Renal cortex interstitium (tissue), 11 donors: ENCODE measurements around the gene CHD2. TPM values are rescaled to one million over a fixed set of nuclear protein-coding genes. Genes with fewer than 3 reads are reported as not detected.

Experiments used
- DNase-seq, 11 donors: peaks; one replicate each; pipeline ENCODE4 v3.0.0-alpha.2; 2013; ENCODE audit warnings: low read depth in 9 of 11, low spot score in 4 of 11; ENCODE audit errors: extremely low read depth in 1 of 11
- polyA plus RNA-seq, 3 donors: library from polyadenylated mRNA; unstranded; fragments of 120-200 nt; gene quantifications; one replicate each; pipeline ENCODE4 v1.2.1, GENCODE V29; 2013; ENCODE audit not compliant: insufficient read length in 3 of 3

CHD2 gene
- polyA plus RNA-seq, 3 donors, result 112 to 146 (median 122) TPM

- no peak for DNase-seq
Measured at GRCh38 chr15:92920595-92921161, 20.6 kb downstream of the CHD2 start.

- no peak for DNase-seq
Measured at GRCh38 chr15:92921215-92922131, 21.3 kb downstream of the CHD2 start.

- no peak for DNase-seq
Measured at GRCh38 chr15:92922418-92923002, 22.4 kb downstream of the CHD2 start.

- no peak for DNase-seq
Measured at GRCh38 chr15:92924216-92924615, 24.1 kb downstream of the CHD2 start.

- no peak for DNase-seq
Measured at GRCh38 chr15:92925454-92925853, 25.3 kb downstream of the CHD2 start.

- no peak for DNase-seq
Measured at GRCh38 chr15:92928225-92928750, 28.2 kb downstream of the CHD2 start.

GRCh38 chr15:92929002-92929401 lies 28.9 kb downstream of the CHD2 start:
- DNase-seq, result no peak

- no peak for DNase-seq
Measured at GRCh38 chr15:92930054-92930621, 30.0 kb downstream of the CHD2 start.

- no peak for DNase-seq
Measured at GRCh38 chr15:92930776-92931175, 30.7 kb downstream of the CHD2 start.

- DNase-seq, result no peak
Measured at GRCh38 chr15:92932946-92933649, 33.0 kb downstream of the CHD2 start.

- DNase-seq, result no peak
Measured at GRCh38 chr15:92933831-92934230, 33.7 kb downstream of the CHD2 start.

- no peak for DNase-seq
Measured at GRCh38 chr15:92934716-92935115, 34.6 kb downstream of the CHD2 start.

- DNase-seq, result no peak
Measured at GRCh38 chr15:92936138-92936537, 36.0 kb downstream of the CHD2 start.

- no peak for DNase-seq
Measured at GRCh38 chr15:92936693-92937092, 36.6 kb downstream of the CHD2 start.

- no peak for DNase-seq
Measured at GRCh38 chr15:92937901-92938300, 37.8 kb downstream of the CHD2 start.

- DNase-seq, result no peak
Measured at GRCh38 chr15:92938387-92938786, 38.3 kb downstream of the CHD2 start.

GRCh38 chr15:92941668-92942067 lies 41.5 kb downstream of the CHD2 start:
- DNase-seq, result no peak

- DNase-seq, result no peak
Measured at GRCh38 chr15:92942706-92943105, 42.6 kb downstream of the CHD2 start.

GRCh38 chr15:92943581-92943980 lies 43.5 kb downstream of the CHD2 start:
- no peak for DNase-seq
